Stimulated activated CD4-positive, alpha-beta T cell treated with anti-CD3 and anti-CD28 coated beads, Interleukin-1b, Interleukin-23, amount 100 ng/mL, for 48 hours (primary cell): ENCODE data around the gene MSI2.

Experiments used
- DNase-seq: peaks from one replicate; pipeline ENCODE4 v3.0.0-alpha.2; 2020

Gene MSI2

GRCh38 chr17:57713140-57713539, 456.8 kb downstream of the MSI2 start:
- no peak for DNase-seq

DNA sequence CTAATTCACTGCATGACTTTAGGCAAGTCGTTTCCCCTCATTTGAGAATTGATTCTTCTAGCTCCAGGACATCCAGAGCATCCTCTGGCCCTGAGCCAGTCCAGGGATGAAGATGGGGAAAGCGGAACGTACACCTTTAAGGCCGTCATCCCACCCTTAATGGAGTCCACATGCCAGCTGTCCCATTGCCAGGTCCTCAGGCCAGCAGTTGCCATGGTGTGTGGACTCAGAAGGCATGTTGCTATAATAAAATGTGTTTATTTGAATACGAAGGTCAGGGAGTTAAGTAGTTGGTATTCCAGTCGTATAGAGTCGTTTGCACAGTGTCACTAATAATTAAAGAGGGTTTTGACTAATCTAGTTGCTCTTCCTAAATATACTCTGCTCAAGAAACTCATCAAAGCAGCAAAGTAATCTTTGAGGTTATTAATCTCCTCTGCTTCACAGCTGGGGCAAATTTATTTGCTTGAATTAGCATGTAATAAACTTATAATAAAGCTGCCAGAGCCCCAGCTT, 458.4 kb downstream of the MSI2 start:
- DNase-seq, result no peak

DNA sequence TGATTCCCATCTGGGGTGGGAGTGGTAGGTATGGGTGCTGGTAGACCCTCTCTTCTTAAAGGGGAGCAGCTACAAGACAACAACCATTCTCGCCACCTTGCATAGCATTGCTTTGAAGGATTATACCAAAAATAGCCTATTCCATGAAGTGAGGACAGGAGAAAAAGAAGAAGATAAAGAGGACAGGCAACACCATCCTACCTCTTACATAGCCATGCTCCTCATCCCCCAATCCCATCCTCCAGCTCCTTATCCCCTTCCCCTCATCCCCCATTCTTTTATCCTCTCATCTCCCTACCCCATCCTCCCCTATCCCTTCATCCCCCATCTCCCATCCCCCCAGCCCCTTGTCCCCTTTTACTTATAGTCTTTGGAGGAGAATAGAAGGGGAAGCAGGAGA, 459.7 kb downstream of the MSI2 start:
- no peak for DNase-seq

GRCh38 chr17:57718878-57719277, 462.6 kb downstream of the MSI2 start:
- no peak for DNase-seq

- no peak for DNase-seq
Observed at GRCh38 chr17:57720386-57721035, 464.2 kb downstream of the MSI2 start.

GRCh38 chr17:57721967-57722703, 465.8 kb downstream of the MSI2 start:
- no peak for DNase-seq

DNA sequence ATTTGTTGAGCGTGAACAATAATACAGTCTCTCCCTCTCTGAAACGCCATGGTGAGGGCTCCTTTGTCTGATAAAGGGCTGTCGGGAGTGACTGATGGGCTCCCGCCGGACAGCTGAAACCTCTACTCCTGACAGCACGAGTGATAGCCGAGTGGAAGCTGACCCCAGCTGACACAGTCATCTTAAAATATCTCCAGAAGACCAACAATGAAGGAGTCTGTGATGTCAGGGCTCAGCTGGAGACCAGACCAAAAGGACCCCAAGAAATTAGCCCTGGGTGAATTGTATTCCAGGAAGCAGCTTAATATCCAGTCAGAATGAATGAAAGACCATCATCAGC, 466.4 kb downstream of the MSI2 start:
- DNase-seq, result no peak

GRCh38 chr17:57723427-57724025, 467.2 kb downstream of the MSI2 start:
- no peak for DNase-seq

- no peak for DNase-seq
Observed at GRCh38 chr17:57724026-57724728, 467.9 kb downstream of the MSI2 start.

GRCh38 chr17:57724729-57725125, 468.4 kb downstream of the MSI2 start:
- DNase-seq, result no peak

GRCh38 chr17:57726213-57726790, 470.0 kb downstream of the MSI2 start:
- no peak for DNase-seq

DNA sequence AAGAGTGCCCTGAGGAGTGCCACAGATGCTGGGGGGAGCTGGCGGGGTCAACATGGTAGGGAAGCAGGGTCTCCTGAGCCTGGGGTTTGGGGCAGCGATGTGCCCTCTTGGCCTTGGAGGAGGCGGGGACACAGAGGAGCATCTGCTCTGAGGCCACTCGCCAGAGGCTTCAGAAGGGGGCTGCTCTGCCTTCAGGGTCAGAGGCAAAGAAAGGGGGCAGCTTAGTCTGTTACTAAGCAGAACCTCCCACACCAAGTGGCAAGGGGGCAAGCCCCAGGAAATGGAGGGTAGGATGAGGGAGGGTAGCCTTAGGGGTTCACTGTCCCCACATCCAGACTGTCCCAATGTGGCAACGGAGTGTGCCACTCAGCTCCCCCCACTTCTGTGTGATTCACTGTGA, 470.5 kb downstream of the MSI2 start:
- no peak for DNase-seq

DNA sequence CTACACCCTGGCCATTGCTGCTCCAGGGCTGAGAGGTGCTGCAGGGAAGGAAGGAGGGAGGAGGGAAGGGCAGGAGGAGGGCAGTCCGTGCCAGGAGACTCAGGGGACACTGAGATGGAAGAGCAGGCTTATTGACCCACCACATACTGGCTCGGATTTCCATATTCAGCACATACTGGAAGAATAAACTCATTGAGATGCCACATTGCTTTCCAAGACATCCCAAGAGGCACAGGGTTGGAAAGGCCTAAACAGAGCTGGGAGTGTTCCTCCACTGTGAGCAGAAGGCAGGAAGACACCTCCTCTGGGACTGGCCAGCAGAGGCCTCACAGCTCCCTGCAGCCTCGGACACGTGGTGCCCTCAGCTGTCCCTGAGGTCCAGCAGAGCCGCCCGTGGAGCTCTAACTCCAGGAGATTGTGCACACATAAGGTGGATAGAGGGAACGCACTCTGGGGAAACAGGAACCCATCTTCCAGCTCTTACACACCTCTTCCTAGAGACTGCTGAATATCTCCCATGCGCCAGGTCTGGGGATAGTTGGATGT, 471.4 kb downstream of the MSI2 start:
- DNase-seq, result no peak

GRCh38 chr17:57730026-57730701, 473.8 kb downstream of the MSI2 start:
- no peak for DNase-seq

- DNase-seq, result no peak
Observed at GRCh38 chr17:57732062-57732461, 475.7 kb downstream of the MSI2 start.

DNA sequence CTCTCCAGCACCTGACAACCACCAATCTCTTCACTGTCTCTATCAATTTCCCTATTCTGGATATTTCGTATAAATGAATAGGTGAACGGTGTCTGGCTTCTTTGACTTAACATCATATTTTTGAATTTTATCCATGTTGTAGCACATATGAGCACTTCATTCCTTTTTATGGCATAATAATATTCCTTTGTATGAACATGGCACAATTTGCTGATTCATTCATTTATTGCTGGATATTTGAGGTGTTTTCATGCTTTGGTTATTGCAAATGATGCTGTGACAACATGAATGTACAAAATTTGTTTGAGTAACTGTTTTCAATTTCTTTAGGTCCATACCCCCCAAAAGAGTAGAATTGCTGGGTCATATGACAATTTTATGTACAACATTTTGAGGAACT, 476.8 kb downstream of the MSI2 start:
- no peak for DNase-seq
